ENCODE data around the gene SLC2A14. TPM values are rescaled to one million over a fixed set of nuclear protein-coding genes. Genes with fewer than 3 reads are reported as not detected.
"Not testable (repeated sequence)": the region's sequence is repeated elsewhere in the genome, so short reads cannot be mapped to it uniquely, and the experiment has no call there.

The SLC2A14 gene
- polyA plus RNA-seq, 4 donors = 0.03 to 0.77 (median 0.22) TPM; not detected in 1

- no peaks in the 10 kb centered on the region for H3K36me3 ChIP-seq (ENCODE audit: control insufficient read depth in 3 of 3, insufficient read depth in 2 of 3, low read depth in 1 of 3, low read length in 3 of 3)
- H3K27me3 ChIP-seq (ENCODE audit: control insufficient read depth in 3 of 3, insufficient read depth in 3 of 3, low read length in 3 of 3) = peaks cover 0 to 2% (median 0%) of the 10 kb centered on the region in 3 donors
- no peak overlapping the region for H3K4me3 ChIP-seq (ENCODE audit: low read depth in 1 of 3, low read length in 3 of 3)
- no peak overlapping the region for H3K27ac ChIP-seq (ENCODE audit: low read depth in 1 of 3, low read length in 2 of 3)
- WGBS, 3 donors = 64 to 72% (median 67%) methylated on average over 9 of the region's 9 CpGs
- H3K9me3 ChIP-seq (ENCODE audit: control insufficient read depth in 2 of 2, insufficient read depth in 1 of 2, low read depth in 1 of 2, low read length in 1 of 2) = no peaks in the 10 kb centered on the region
- FAIRE-seq (no peak), DNase-seq (no peak)
- H3K4me1 ChIP-seq (ENCODE audit: control insufficient read depth in 3 of 3, insufficient read depth in 2 of 3, low read depth in 1 of 3, low read length in 2 of 3) = no peaks in the 10 kb centered on the region
Observed at GRCh38 chr12:7835116-7835515, 37.6 kb downstream of the SLC2A14 start.

- H3K27ac ChIP-seq (ENCODE audit: low read depth in 1 of 3, low read length in 2 of 3) = no peak overlapping the region
- WGBS, 3 donors = 53 to 68% (median 57%) methylated on average over 1 of the region's 1 CpG
- H3K36me3 ChIP-seq (ENCODE audit: control insufficient read depth in 3 of 3, insufficient read depth in 2 of 3, low read depth in 1 of 3, low read length in 3 of 3) = no peaks in the 10 kb centered on the region
- FAIRE-seq (no peak), DNase-seq (no peak)
- H3K4me1 ChIP-seq (ENCODE audit: control insufficient read depth in 3 of 3, insufficient read depth in 2 of 3, low read depth in 1 of 3, low read length in 2 of 3) = no peaks in the 10 kb centered on the region
- H3K4me3 ChIP-seq (ENCODE audit: low read depth in 1 of 3, low read length in 3 of 3) = no peak overlapping the region
- no peaks in the 10 kb centered on the region for H3K9me3 ChIP-seq (ENCODE audit: control insufficient read depth in 2 of 2, insufficient read depth in 1 of 2, low read depth in 1 of 2, low read length in 1 of 2)
- H3K27me3 ChIP-seq (ENCODE audit: control insufficient read depth in 3 of 3, insufficient read depth in 3 of 3, low read length in 3 of 3) = peaks cover 0 to 2% (median 0%) of the 10 kb centered on the region in 3 donors
Observed at GRCh38 chr12:7834701-7835100, 38.0 kb downstream of the SLC2A14 start.

DNA sequence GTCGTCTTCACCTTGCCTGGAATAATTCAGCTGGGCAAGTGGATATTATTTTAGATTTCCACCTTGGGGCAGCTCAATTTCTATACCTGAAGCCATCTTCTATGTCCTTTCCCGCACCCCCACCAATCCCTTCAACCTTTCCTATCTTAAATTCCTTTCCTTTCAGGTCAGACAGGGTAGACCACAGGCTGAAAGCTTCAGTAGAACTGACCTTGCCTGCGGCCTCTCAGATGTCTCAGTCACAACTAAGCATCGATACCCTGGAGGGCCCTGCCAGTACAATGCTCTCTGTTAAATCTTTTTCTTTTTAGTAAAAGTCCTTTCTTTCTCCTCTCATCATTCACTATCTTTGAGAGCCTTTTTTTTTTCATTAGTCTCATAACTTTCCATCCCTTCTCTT lies 38.9 kb downstream of the SLC2A14 start:
- H3K27me3 ChIP-seq (ENCODE audit: control insufficient read depth in 3 of 3, insufficient read depth in 3 of 3, low read length in 3 of 3) = peaks cover 0 to 2% (median 0%) of the 10 kb centered on the region in 3 donors
- 85 to 88% (median 86%) methylated on average over 4 of the region's 4 CpGs for WGBS, 3 donors
- H3K4me1 ChIP-seq (ENCODE audit: control insufficient read depth in 3 of 3, insufficient read depth in 2 of 3, low read depth in 1 of 3, low read length in 2 of 3) = no peaks in the 10 kb centered on the region
- FAIRE-seq (no peak), DNase-seq (no peak)
- H3K4me3 ChIP-seq (ENCODE audit: low read depth in 1 of 3, low read length in 3 of 3) = no peak overlapping the region
- no peaks in the 10 kb centered on the region for H3K9me3 ChIP-seq (ENCODE audit: control insufficient read depth in 2 of 2, insufficient read depth in 1 of 2, low read depth in 1 of 2, low read length in 1 of 2)
- H3K36me3 ChIP-seq (ENCODE audit: control insufficient read depth in 3 of 3, insufficient read depth in 2 of 3, low read depth in 1 of 3, low read length in 3 of 3) = no peaks in the 10 kb centered on the region
- H3K27ac ChIP-seq (ENCODE audit: low read depth in 1 of 3, low read length in 2 of 3) = no peak overlapping the region

- DNase-seq; H3K36me3 ChIP-seq (ENCODE audit: control insufficient read depth in 3 of 3, insufficient read depth in 2 of 3, low read depth in 1 of 3, low read length in 3 of 3); H3K27me3 ChIP-seq (ENCODE audit: control insufficient read depth in 3 of 3, insufficient read depth in 3 of 3, low read length in 3 of 3); H3K27ac ChIP-seq (ENCODE audit: low read depth in 1 of 3, low read length in 2 of 3); H3K4me1 ChIP-seq (ENCODE audit: control insufficient read depth in 3 of 3, insufficient read depth in 2 of 3, low read depth in 1 of 3, low read length in 2 of 3); FAIRE-seq; H3K4me3 ChIP-seq (ENCODE audit: low read depth in 1 of 3, low read length in 3 of 3); H3K9me3 ChIP-seq (ENCODE audit: control insufficient read depth in 2 of 2, insufficient read depth in 1 of 2, low read depth in 1 of 2, low read length in 1 of 2): not testable (repeated sequence)
- 71 to 77% (median 76%) methylated on average over 6 of the region's 6 CpGs for WGBS, 3 donors
Observed at GRCh38 chr12:7833201-7833600, 39.5 kb downstream of the SLC2A14 start.

GRCh38 chr12:7832059-7832696 lies 40.5 kb downstream of the SLC2A14 start:
- FAIRE-seq (no peak), DNase-seq (peak; percentile 35 to 44)
- Histone ChIP-seq H3K9me3 (ENCODE audit: control insufficient read depth in 2 of 2, insufficient read depth in 1 of 2, low read depth in 1 of 2, low read length in 1 of 2) (no peaks in the 10 kb centered on the region), H3K36me3 (ENCODE audit: control insufficient read depth in 3 of 3, insufficient read depth in 2 of 3, low read depth in 1 of 3, low read length in 3 of 3) (no peaks in the 10 kb centered on the region), H3K27me3 (ENCODE audit: control insufficient read depth in 3 of 3, insufficient read depth in 3 of 3, low read length in 3 of 3) (peaks cover 0 to 2% (median 0%) of the 10 kb centered on the region in 3 donors), H3K4me3 (ENCODE audit: low read depth in 1 of 3, low read length in 3 of 3) (no peak overlapping the region), H3K27ac (ENCODE audit: low read depth in 1 of 3, low read length in 2 of 3) (no peak overlapping the region), H3K4me1 (ENCODE audit: control insufficient read depth in 3 of 3, insufficient read depth in 2 of 3, low read depth in 1 of 3, low read length in 2 of 3) (no peaks in the 10 kb centered on the region)
- 53 to 59% (median 56%) methylated on average over 6 of the region's 6 CpGs for WGBS, 3 donors

- not testable (repeated sequence) for DNase-seq; H3K27ac ChIP-seq (ENCODE audit: low read depth in 1 of 3, low read length in 2 of 3); H3K4me3 ChIP-seq (ENCODE audit: low read depth in 1 of 3, low read length in 3 of 3); H3K27me3 ChIP-seq (ENCODE audit: control insufficient read depth in 3 of 3, insufficient read depth in 3 of 3, low read length in 3 of 3); FAIRE-seq; H3K36me3 ChIP-seq (ENCODE audit: control insufficient read depth in 3 of 3, insufficient read depth in 2 of 3, low read depth in 1 of 3, low read length in 3 of 3); H3K9me3 ChIP-seq (ENCODE audit: control insufficient read depth in 2 of 2, insufficient read depth in 1 of 2, low read depth in 1 of 2, low read length in 1 of 2); H3K4me1 ChIP-seq (ENCODE audit: control insufficient read depth in 3 of 3, insufficient read depth in 2 of 3, low read depth in 1 of 3, low read length in 2 of 3)
- 91 to 94% (median 93%) methylated on average over 4 of the region's 4 CpGs for WGBS, 3 donors
Observed at GRCh38 chr12:7829737-7830136, 43.0 kb downstream of the SLC2A14 start.

DNA sequence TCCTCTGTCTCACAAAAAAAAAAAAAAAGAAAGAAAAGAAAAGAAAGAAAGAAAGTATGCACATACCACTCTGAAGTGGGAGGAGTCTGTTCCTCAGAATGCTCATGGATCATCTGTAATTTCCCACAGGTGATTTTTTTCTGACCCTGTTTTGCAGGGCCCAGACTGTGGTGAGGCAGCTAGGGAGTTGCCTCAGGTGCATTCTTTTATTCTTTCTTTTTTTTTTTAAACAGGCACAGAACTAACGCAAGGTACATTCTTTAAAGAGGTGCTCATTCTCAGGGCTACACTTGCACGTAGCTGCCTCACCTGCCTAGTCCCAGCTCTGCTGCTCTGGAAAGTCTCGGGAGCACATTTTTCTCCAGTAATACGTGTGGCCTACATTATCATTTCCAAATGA lies 47.0 kb downstream of the SLC2A14 start:
- not testable (repeated sequence) for H3K27ac ChIP-seq (ENCODE audit: low read depth in 1 of 3, low read length in 2 of 3)

DNA sequence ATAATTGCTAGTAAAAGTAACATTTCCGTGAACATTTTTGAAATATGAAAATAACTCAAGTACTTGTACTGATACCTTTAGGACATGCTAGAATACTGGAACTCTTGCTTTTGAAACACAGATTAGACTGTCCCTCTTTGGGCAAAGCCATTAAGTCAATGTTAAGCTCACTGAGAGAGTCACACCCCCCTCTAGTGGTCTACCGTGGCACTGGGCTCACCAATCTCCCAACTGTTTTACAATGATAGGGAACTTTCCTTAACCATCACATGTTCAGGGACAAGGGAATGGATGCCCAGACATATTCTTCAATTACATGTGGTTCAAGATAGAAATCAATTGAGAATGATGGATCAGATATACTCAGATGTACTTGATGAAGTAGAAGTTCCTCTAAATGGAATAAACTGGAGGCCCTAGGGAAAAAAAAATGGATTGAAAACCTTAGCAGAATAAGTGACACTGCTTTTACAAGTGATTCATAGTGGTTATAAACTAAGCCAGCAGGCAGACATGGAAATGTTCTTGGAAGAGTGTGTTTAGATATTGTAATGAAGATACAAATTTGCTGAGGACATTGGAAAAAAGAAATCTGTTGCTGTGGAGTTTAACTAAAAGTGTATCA lies 65.7 kb downstream of the SLC2A14 start:
- Histone ChIP-seq H3K9me3 (ENCODE audit: control insufficient read depth in 2 of 2, insufficient read depth in 1 of 2, low read depth in 1 of 2, low read length in 1 of 2) (no peaks in the 10 kb centered on the region), H3K36me3 (ENCODE audit: control insufficient read depth in 3 of 3, insufficient read depth in 2 of 3, low read depth in 1 of 3, low read length in 3 of 3) (no peaks in the 10 kb centered on the region), H3K4me3 (ENCODE audit: low read depth in 1 of 3, low read length in 3 of 3) (no peak overlapping the region), H3K27ac (ENCODE audit: low read depth in 1 of 3, low read length in 2 of 3) (no peak overlapping the region), H3K27me3 (ENCODE audit: control insufficient read depth in 3 of 3, insufficient read depth in 3 of 3, low read length in 3 of 3) (peaks cover 0 to 3% (median 0%) of the 10 kb centered on the region in 3 donors), H3K4me1 (ENCODE audit: control insufficient read depth in 3 of 3, insufficient read depth in 2 of 3, low read depth in 1 of 3, low read length in 2 of 3) (no peaks in the 10 kb centered on the region)
- WGBS, 3 donors = 6 to 9% (median 7%) methylated on average over 2 of the region's 2 CpGs
- FAIRE-seq = no peak
- peak; percentile 72 for DNase-seq

More for the DNA sequence above, 47.0 kb downstream of the SLC2A14 start:
- H3K4me3 ChIP-seq (ENCODE audit: low read depth in 1 of 3, low read length in 3 of 3); H3K4me1 ChIP-seq (ENCODE audit: control insufficient read depth in 3 of 3, insufficient read depth in 2 of 3, low read depth in 1 of 3, low read length in 2 of 3); H3K9me3 ChIP-seq (ENCODE audit: control insufficient read depth in 2 of 2, insufficient read depth in 1 of 2, low read depth in 1 of 2, low read length in 1 of 2); H3K36me3 ChIP-seq (ENCODE audit: control insufficient read depth in 3 of 3, insufficient read depth in 2 of 3, low read depth in 1 of 3, low read length in 3 of 3); H3K27me3 ChIP-seq (ENCODE audit: control insufficient read depth in 3 of 3, insufficient read depth in 3 of 3, low read length in 3 of 3); FAIRE-seq; DNase-seq: not testable (repeated sequence)
- 50 to 86% (median 76%) methylated on average over 1 to 4 of the region's 4 CpGs for WGBS, 3 donors
